Glomerular visceral epithelial cell (primary cell): ENCODE data around the gene ITGAE.
A peak's percentile ranks its signal among the peaks of the same experiment; 100 is the strongest.
"Not testable (repeated sequence)": the region's sequence is repeated elsewhere in the genome, so short reads cannot be mapped to it uniquely, and the experiment has no call there.

Experiments
- DNase-seq: peaks from one replicate; pipeline ENCODE4 v3.0.0-alpha.2; 2016; ENCODE audit errors: extremely low spot score

ITGAE gene, protein sequence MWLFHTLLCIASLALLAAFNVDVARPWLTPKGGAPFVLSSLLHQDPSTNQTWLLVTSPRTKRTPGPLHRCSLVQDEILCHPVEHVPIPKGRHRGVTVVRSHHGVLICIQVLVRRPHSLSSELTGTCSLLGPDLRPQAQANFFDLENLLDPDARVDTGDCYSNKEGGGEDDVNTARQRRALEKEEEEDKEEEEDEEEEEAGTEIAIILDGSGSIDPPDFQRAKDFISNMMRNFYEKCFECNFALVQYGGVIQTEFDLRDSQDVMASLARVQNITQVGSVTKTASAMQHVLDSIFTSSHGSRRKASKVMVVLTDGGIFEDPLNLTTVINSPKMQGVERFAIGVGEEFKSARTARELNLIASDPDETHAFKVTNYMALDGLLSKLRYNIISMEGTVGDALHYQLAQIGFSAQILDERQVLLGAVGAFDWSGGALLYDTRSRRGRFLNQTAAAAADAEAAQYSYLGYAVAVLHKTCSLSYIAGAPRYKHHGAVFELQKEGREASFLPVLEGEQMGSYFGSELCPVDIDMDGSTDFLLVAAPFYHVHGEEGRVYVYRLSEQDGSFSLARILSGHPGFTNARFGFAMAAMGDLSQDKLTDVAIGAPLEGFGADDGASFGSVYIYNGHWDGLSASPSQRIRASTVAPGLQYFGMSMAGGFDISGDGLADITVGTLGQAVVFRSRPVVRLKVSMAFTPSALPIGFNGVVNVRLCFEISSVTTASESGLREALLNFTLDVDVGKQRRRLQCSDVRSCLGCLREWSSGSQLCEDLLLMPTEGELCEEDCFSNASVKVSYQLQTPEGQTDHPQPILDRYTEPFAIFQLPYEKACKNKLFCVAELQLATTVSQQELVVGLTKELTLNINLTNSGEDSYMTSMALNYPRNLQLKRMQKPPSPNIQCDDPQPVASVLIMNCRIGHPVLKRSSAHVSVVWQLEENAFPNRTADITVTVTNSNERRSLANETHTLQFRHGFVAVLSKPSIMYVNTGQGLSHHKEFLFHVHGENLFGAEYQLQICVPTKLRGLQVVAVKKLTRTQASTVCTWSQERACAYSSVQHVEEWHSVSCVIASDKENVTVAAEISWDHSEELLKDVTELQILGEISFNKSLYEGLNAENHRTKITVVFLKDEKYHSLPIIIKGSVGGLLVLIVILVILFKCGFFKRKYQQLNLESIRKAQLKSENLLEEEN

DNA sequence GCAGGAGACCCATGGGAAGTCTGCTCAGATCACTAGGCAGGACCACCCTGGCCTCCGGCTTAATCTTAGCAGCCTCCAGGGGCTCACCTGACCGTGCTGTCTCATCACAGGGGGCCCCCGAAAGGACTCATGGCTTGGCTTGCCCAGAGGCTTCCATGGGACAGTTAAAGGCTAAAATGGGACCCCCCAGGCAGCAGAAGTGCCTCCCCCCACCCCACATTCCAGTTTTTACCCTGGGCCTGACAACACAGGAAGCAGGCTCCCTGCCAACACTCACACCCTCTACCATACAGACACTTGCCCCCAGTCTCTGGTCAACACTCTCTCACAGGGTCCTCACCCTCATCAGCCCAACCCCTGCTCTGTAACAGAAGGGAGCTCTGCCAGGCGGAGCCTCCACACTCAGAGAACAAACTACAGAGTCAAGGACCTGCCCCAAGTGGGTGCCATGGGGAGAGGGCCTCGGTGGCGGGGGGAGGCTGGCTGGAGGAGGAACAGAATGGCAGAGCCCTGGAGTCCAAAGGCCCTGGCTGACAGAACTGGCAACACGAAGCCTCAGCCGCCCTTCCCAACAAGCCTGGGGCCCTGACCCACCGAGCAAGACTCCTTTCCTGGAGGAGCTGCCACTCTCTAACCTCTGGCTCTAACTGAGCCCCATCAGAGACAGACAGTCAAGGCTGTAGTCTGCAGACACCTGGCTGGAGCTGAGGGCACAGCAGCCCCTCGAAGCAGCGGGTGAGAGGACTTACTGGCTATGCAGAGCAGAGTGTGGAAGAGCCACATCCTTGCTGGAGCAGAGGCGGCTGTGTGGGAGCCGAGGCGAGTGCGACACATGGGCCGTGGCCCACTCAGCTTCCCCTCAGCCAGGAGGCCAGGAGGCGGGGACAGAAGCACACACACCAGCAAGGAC lies at the start of gene ITGAE:
ITGAE (minus strand) TSS at position 827 of the 910 bp plus-strand sequence; CDS start at position 783, 44 bp downstream.
- no peak for DNase-seq

DNA sequence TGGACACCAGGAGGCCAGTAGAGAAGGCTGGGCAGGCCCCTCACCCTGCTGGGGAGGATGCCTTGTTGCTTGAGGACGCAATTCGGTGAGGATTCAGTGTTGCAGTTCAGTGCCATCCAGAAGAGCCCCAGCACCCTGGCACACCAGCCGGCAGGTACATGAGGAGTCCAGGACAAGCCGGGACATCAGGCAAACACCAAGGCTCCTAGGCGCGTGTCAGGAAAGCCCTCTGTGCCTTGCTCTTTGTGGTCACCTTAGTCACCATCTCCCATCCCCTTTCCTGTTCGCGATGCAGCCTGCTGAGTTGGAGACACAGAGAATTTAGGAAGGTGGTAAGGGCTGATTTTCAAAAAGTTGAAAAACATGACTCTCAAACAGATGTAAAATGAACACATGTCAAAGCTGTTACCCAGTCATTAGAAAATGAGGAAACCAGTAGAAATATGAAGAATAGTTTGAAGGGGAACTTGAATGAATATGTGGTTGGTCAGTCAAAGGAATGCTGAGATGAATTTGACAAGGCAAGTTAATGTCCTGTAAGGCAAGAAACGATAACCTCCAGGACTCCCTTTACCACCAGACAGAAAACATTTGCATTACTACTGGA lies 47.3 kb upstream of the ITGAE start:
- DNase-seq, result no peak

DNA sequence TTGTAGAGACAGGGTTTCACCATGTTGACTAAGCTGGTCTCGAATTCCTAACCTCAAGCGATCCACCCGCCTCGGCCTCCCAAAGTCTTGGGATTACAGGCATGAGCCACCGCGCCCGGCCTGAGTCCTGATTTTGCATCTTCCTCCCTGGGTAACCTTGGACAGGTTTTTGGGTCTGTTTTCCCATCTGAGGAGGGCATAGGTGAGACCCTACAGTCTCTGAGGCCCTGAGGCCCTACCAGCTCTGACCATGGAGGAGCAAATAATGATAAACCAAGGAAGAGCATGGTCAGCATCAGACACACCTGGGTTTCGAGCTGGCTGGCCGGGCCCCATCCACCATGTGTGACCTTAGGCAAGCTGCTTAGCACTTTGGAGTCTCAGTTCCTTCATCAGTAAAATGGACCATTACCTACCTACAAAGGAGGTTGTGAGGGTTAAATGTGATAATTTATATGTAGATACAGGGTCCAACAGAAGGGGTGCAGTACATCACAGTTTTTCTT lies 46.2 kb upstream of the ITGAE start:
- no peak for DNase-seq

DNA sequence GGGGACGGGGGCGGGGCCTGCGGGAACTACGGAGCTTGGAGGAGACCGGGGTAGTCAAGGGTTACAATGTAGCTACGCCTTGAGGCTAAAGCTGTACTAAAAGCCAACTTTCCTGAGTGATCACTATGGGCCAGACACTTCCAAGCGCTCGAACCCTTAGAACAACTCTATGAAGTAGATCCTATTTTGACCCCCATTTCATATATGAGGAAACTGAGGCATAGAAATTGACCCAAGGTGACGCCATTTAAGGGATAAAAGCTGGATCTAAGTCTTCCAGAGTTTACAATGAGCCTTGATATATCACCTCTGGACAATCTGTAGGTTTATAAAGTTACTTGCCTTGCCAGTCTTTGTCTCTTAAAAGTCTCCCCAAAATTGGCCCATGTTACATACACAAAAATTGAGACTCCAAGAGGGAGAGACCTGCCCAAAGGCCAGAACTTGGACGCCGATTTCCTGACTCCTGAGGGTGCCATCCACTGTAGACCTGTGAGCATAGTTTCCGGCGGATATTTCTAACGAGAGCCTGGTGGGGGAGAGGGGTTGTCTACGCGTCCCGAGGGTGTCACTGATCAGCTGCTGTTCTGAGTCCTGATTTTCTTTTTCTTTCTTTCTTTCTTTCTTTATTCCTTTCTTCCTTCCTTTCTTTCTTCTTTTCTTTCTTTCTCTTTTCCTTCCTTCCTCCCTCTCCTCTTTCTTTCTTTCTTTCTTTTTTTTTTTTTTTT lies 45.6 kb upstream of the ITGAE start:
- DNase-seq, result no peak

DNA sequence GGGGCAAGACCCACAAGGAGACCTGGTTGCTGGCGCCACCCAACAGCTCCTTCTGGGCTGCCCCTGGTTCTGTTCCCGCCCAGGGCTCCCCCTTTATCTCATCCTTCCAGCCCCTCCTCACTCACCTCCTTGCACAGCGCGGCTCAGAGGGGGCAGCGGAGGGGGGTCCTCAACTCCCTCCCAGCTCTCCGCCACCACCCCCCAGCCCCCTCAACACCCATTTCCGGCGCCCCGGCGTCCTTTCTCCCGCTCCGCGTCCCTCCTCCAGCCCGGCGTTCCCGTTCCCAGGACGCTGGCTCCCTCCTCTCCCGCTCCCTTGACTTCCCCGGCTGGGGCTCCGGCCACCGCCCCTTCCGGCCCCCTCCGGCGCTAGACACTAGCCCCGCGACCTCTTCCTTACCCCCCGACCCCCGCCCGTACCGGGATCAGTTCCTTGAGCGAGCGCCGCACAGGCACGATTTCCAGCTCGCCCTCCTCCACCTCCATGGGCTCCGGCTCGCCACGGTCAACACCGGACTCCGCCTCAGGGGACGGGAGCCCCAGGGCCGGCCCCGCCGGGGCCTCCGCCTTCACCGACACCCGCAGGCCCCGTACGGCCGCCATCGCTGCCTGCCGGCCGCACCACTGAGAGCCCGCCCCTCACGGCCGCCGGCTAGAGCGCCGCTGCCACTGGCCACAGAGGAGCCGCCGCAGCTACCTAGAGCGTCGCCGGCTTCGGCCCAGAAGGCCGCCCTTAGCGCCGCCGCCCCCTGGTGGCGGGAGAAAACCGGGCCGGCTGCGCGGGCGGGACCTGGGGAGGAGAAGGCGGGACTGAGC lies 44.8 kb upstream of the ITGAE start, which contains the start of gene NCBP3:
NCBP3 (minus strand) TSS at position 626 of the 816 bp plus-strand sequence; CDS start at position 603, 23 bp downstream.
- peak; percentile 96 for DNase-seq

DNA sequence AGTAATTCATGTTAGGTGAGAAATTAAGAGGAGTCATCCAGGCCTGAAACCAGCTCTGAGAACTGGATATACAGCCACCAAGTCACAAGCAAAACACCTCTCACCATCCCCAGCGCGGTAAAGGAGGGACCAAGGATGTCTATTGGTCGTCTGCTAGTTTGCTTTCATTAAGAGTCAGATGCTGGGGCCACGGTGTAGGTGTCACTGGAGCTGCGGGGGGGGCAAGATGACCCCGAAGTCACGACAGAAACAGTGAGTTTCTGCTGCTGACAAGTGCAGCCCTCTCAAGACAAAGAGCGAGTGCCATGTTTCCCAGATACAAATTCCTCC lies 44.3 kb upstream of the ITGAE start:
- peak; percentile 49 for DNase-seq

DNA sequence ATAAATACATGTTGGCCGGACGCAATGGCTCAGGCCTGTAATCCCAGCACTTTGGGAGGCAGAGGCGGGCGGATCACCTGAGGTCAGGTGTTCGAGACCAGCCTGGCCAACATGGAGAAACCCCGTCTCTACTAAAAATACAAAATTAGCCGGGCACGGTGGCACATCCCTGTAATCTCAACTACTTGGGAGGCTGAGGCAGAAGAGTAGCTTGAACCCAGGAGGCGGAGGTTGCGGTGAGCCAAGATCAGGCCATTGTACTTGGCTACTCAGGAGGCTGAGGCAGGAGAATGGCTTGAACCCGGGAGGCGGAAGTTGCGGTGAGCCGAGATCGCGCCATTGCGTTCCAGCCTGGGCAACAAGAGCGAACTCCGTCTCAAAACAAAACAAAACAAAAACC lies 43.6 kb upstream of the ITGAE start:
- not testable (repeated sequence) for DNase-seq

DNA sequence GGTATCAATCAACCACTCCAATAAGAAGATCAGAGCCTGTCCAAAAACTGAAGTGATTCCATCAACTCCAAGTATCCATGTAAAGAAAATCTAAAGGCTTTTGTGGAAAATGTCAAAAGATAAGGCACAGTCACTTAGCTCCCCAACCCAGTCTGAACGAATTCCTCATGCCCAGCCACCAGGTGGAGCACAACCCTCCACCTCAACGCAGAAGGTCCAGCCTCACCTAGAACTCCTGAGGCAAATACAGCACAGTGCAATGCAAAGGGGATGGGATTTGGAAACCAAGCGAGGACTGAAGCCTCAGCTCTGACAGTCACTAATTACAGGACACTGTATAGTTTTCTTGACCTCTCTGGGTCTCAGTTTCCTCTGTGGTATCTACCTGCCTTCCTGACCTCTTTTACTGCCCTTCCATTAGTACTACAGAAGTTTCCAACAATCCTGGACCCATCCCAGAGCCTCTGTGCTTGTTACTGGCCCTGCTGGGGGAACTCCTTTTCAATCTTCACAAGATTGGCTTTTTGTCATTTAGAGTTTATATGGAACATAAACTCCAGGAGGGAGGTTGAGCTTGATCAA lies 43.0 kb upstream of the ITGAE start:
- peak; percentile 51 for DNase-seq

DNA sequence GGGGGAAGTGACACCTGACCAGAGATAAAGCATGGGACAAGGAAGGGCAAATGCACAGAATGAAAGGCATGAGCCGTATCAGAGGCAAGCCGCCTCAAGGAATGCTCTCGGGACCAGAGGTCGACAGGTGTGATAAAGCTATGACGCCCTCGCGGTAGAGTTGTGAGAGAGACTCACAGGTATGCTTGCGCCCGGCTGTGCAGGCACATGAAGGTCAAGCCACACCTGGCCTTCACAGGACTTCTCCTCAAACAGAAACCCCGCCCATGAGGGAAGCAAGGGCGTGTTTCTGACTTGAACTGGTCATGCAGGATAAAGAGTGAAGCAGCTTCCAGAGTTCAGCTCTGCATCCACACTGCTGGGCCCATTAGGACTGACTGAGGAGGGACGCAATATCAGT lies 37.2 kb upstream of the ITGAE start:
- DNase-seq, result no peak

DNA sequence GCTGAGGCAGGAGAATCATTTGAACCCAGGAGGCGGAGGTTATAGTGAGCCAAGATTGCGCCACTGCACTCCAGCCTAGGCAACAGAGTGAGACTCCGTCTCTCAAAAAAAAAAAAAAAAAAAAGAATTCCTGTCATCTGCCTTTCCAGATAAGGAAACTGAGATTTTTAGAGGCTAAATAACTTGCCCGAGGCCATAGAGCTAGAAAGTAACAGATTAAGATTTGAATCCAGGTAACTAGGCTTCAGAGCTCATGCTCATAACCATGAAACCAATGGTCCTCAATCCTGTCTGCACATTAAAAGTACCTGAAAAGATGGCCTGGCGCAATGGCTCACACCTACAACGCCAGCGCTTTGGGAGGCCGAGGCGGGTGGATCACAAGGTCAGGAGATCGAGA lies 35.6 kb upstream of the ITGAE start:
- DNase-seq, result no peak

DNA sequence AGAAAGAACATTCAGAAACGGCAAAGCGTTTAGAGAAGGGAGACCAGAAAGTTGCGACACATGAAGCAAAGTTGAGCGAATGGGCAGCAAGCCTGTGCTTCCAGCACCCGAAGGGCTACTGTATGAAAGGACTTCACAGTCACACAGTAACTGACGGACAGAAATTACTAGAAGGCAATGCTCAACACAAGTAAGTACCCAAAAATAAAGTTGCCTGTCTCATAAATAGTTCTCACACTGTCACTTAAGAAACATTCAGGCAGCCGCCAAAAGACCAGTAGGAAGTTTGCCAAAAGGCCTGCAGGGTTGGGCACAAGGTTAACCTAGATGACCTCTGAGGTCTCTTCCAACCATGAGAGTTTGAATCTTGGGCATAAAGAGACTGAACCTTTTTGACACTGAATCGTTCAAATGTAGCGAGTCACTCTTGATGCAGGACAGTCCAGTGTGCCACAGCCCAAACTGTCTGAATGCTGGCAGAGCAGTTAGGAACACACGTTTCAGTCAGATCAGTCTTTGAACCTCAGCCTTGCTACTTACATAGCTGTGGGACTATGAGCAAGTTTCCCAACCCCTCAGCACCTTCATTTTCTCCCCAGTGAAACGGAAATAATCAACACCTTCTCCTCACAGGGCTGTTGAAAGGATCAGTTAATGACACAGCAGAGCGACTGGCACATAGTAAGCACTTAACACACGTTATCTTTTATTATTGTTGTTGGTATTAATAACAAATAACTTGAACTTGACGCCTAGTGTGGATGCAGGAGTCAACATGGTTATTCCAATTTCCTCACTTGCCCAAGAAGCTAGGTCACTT lies 34.6 kb upstream of the ITGAE start:
- peak; percentile 29 for DNase-seq

DNA sequence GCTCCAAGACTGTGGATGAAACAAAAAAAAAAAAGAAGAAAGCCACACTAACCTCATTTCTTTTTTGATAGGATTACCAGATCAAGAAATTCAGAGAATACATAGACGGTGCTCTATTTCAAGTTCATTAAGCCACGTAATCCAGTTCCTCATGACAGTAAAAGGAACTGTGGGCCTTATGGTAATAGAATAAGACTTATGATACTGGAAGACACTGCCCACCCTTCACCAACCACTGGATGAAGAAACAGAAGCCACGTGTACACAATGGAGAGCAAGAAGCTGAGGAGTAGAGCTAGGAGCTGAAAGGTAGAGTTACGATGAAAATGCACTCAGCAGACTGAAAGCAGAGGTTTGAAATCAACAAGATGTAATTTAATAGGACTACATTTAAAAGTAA lies 33.8 kb upstream of the ITGAE start:
- DNase-seq, result no peak

DNA sequence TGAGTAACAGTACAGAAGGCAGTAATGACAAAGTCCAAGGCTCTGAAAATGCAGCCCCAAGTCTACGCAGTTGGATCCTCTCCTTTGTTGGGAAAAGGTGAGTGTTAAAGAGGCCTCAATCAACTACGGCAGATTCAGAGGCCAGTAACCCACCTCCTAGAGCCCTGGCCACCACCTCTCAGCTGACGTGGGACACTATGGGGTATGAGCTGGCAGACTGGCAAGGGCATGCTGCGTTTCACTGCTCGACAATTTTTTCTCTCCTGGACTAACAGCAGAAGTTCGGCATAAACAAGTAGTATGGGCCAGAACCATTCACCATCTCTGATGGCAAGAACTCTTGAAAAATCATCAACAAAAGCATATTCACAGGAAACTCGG lies 27.9 kb upstream of the ITGAE start:
- DNase-seq, result no peak

DNA sequence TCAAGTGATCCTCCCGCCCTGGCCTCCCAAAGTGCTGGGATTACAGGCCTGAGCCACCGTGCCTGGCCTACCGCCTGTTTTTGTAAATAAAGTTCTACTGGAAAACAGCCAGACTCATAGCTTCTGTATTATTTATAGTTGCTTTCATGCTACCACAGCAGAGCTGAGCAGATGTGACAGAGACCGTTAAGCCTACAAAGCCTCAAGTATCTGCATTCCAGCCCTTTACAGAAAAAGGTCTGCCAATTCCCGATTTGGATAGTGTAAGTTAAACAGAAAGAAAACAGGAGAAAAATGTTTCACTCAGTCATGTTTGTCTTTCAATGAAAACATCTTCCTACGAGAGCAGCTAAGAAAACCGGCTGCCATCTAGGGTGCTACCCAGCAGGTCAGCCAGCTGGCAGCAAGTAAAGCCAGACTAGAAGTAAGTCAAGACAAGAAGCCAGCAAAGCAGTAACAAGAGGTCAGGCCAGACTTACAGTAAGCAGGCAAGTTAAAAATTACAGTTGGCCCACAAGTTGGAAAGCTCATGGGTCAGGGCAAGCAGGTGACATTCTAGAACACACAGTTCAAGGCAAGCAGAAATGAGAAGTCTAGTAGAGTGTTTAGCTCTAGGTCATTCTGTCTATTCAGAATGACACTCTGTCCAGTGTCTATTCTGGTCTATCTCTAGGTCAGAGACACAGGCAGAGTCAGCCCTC lies 27.3 kb upstream of the ITGAE start:
- DNase-seq, result no peak

DNA sequence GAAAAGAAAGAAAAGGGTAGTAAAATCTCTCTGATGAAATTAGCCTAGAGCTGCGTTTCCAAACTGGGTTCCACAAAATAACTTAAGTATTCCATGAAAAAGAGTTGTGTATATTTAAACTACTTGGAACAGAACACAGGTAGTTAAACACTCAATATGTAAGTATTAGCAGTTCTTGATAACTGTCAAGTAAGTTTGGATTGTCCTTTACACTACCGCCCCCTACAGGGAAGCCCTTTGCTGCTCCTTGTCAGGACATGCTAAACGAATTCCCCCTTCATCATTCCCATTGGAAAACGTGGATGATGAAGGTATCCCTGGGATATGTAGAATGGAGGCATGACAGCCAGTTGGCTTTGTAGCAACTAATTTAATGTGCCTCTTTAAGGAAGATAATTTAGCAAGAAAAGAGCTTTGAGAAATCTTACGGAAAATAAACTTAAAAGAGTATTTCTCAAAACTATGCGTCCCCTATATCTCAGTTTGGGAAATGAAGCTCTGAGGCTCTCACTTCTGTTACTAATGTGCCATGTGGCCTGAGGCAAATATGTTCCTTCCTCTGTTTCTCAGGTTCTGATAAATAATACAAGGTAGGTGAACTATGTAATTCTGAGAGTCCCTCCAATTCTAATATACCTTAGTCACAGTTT lies 26.3 kb upstream of the ITGAE start:
- DNase-seq, result peak; percentile 70

DNA sequence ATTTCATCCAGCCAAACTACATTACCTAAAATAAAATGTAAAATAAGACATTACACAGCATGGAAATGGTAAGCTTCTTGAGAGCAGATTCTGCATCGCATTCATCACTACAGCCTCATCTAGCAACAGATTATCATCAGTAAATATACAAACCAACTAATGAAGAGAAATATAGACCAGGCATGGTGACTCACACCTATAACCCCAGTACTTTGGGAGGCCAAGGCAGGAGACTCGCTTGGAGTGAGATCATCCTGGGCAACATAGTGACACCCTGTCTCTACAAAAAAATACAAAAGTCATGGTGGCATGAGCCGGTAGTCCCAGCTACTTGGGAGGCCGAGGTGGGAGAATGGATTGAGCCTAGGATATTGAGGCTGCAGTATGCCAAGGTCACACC lies 25.2 kb upstream of the ITGAE start:
- DNase-seq, result no peak

DNA sequence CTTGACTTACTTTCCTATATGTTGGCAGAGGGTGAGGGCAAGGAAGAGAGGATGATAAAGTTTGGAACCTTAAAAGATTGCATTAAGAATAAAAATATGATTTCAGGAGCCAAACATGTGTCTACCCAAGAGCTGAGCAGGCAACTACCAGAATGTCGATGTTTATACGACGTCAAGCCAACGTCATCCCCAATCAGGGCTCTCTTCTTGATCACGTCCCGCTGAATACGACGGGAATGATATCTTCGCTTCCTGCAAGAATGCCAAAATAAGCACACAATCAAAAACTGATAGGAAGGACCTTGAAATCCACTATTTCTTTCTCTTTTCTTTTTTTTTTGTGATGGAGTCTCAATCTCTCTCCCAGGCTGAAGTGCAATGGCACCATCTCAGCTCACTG lies 20.1 kb upstream of the ITGAE start:
- no peak for DNase-seq
